ENCODE results near the gene CDC42SE1.

CDC42SE1 gene

DNA sequence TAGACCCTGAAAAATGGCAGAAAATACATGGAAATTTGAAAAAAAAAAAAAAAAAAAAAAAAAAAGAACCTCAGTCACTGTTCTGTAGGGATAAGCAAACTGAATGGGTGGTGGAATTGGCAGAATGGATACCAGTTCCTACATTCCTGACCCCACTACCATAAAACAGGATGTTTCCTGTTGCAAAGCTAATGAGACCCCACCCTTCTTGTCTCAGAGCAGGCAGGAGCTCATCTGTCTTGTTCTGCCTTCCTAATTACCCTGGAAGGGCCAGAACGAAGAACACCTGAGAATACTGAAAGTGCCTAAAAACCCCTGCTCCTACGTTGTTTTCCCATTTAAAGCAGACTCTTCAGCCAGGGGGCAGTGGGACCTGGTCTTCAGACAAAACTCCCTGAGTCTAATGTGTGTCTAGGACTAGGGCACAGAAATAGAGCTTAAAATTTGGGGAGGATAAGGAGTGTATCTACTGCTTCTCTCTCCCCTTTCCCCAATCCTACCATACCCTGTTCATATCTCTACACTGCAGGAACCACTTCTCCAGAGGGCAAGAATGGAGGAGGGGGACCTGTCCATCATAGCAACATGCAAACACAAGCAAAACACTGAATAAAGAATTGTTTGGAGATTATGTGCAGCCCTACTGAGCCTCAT lies 7.9 kb downstream of the CDC42SE1 start:
- no peak for DNase-seq (ENCODE audit: extremely low read depth, low read depth)
- no peak for TF ChIP-seq CTCF (IDR thresholded peaks at IDR 0.05; ENCODE audit: low read depth, low read length)

DNA sequence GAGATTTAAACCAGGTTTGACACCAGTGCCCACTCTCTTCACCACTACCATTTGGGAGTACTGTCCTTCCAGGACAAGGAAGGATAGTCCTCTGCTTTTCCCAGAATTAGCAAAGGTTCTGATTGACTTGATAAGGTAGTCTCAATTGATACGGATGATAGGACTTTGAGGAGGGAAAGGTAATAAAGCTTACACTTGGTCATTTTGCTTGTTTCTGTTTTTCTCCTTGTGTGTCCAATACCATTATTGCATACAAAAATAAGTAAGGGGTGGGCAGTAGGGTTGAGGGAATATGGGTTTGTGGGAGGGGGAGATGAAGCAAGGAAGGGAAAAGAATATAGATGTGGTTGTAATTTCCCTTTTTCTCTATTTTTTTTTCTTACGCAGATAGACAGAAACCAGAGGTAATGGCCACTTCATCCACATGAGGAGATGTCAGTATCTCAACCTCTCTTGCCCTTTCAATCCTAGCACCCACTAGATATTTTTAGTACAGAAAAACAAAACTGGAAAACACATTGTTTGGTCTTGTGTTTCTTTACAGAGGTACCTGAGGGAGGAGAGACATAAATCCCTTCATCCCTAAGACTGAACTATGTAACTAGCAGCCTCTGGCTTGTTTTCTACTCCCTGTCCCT lies 9.3 kb downstream of the CDC42SE1 start:
- no peak for TF ChIP-seq CTCF (IDR thresholded peaks at IDR 0.05; ENCODE audit: low read depth, low read length)
- no peak for DNase-seq (ENCODE audit: extremely low read depth, low read depth)

DNA sequence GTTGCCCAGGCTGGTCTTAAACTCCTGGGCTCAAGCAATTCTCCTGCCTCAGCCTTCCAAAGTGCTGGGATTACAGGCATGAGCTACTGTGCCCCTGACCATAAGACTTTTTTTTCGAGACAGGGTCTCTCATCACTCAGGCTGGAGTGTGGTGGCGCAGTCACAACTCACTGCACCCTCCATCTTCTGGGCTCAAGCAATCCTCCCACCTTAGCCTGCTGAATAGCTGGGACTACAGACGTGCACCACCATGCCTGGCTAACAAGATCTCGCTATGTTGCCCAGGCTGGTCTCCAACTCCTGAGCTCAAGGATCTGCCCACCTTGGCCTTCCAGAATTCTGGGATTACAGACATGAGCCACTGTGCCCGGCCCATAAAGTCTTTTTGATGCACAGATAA lies 10.0 kb downstream of the CDC42SE1 start:
- no peak for DNase-seq (ENCODE audit: extremely low read depth, low read depth)
- TF ChIP-seq CTCF (IDR thresholded peaks at IDR 0.05; ENCODE audit: low read depth, low read length), result no peak

DNA sequence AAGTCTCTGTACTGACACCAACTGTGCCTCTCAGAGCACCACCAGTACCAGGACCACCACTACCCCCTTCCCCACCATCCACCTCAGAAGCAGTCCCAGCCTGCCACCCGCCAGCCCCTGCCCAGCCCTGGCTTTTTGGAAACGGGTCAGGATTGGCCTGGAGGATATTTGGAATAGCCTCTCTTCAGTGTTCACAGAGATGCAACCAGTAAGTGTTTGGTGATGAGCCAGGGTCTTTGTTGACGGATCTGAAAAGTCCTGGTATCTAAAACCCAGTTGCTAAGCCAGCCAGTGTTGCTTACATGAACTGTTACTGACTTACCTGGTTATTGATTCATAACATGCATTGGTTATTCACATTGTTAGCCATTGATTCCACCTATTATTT lies 10.8 kb downstream of the CDC42SE1 start:
- no peak for TF ChIP-seq CTCF (IDR thresholded peaks at IDR 0.05; ENCODE audit: low read depth, low read length)
- no peak for DNase-seq (ENCODE audit: extremely low read depth, low read depth)

DNA sequence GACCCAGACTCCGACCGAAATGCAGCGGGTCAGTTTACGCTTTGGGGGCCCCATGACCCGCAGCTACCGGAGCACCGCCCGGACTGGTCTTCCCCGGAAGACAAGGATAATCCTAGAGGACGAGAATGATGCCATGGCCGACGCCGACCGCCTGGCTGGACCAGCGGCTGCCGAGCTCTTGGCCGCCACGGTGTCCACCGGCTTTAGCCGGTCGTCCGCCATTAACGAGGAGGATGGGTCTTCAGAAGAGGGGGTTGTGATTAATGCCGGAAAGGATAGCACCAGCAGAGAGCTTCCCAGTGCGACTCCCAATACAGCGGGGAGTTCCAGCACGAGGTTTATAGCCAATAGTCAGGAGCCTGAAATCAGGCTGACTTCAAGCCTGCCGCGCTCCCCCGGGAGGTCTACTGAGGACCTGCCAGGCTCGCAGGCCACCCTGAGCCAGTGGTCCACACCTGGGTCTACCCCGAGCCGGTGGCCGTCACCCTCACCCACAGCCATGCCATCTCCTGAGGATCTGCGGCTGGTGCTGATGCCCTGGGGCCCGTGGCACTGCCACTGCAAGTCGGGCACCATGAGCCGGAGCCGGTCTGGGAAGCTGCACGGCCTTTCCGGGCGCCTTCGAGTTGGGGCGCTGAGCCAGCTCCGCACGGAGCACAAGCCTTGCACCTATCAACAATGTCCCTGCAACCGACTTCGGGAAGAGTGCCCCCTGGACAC lies 11.3 kb downstream of the CDC42SE1 start:
- TF ChIP-seq CTCF (IDR thresholded peaks at IDR 0.05; ENCODE audit: low read depth, low read length), result peak; percentile 51

DNA sequence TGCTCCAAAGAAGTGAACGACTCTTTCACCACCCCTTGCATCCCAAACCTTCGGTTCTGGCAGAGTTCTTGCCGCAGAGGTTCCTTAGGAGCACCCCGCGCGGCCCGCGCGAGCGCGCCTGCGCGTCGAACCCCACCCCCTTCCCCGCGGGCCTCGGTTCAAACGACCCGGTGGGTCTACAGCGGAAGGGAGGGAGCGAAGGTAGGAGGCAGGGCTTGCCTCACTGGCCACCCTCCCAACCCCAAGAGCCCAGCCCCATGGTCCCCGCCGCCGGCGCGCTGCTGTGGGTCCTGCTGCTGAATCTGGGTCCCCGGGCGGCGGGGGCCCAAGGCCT lies 11.9 kb downstream of the CDC42SE1 start, which contains the start of gene C1orf56:
Gene C1orf56 (plus strand): TSS at position 161 of the 334 bp plus-strand sequence. CDS start 97 bp downstream, at position 258.
- TF ChIP-seq CTCF (IDR thresholded peaks at IDR 0.05; ENCODE audit: low read depth, low read length), result no peak
- DNase-seq (ENCODE audit: extremely low read depth, low read depth), result no peak

More for the DNA sequence above, 11.3 kb downstream of the CDC42SE1 start:
- DNase-seq (ENCODE audit: extremely low read depth, low read depth), result no peak

DNA sequence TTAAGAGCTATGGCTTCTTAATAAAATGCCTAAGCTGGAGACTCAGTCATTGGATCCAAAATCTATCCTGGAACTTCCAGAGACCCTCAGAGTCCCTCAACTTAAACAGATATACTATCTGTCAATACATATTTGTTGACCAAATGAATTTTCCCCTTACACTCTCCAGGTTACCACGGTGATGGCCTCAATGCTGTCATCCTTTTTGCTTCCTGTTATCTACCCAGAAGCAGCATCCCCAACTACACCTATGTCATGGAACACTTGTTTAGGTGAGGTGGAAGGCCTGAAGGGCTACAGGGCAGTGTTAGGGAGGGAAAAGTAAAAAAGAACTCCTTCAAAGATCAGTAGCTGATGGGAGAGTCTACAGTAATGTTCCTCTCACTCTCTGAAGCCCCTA lies 16.3 kb downstream of the CDC42SE1 start:
- no peak for DNase-seq (ENCODE audit: extremely low read depth, low read depth)
- no peak for TF ChIP-seq CTCF (IDR thresholded peaks at IDR 0.05; ENCODE audit: low read depth, low read length)
